ENCODE data around the gene ACER2. TPM values are rescaled to one million over a fixed set of nuclear protein-coding genes. Genes with fewer than 3 reads are reported as not detected.

The ACER2 gene
- total RNA-seq, 4 donors from 2014 or later: 10.4 to 38.1 (median 20.9) TPM

GRCh38 chr9:19464061-19464763 is 55.4 kb downstream of the ACER2 start:
- ATAC-seq (ENCODE audit: low FRiP score) (no peak), DNase-seq (ENCODE audit: low spot score) (no peak)
- no peak for TF ChIP-seq CTCF (IDR thresholded peaks at IDR 0.05)

- DNase-seq (ENCODE audit: low spot score) (peak; percentile 57), ATAC-seq (ENCODE audit: low FRiP score) (peak; percentile 93)
- peak in 1 of 3 donors; percentile 32 for TF ChIP-seq CTCF (IDR thresholded peaks at IDR 0.05)
Measured at GRCh38 chr9:19464764-19465585, 56.2 kb downstream of the ACER2 start.

GRCh38 chr9:19465586-19466279 is 56.9 kb downstream of the ACER2 start:
- TF ChIP-seq CTCF (IDR thresholded peaks at IDR 0.05): no peak
- ATAC-seq (ENCODE audit: low FRiP score) (no peak), DNase-seq (ENCODE audit: low spot score) (no peak)

GRCh38 chr9:19466280-19466639 is 57.5 kb downstream of the ACER2 start:
- DNase-seq (ENCODE audit: low spot score): no peak
- ATAC-seq (ENCODE audit: low FRiP score): no peak

DNA sequence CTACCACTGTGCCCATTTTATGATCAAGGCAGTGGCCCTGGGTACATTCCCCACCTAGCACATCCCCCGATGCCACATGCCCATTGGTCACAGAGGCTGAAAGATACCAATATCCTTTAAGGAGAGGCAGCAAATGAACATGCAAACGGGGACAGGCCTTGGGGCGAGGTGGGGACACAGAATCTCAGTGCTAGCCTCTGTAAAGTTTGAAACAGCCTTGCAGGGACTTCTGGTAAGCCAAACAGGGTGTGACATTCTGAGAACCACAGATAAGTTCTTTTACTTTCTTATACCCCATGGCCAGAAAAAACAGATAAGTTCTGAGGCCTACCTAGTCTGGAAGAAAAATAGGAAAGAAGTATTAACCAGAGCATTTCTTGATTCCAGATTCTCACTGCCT is 60.5 kb downstream of the ACER2 start:
- no peak for ATAC-seq (ENCODE audit: low FRiP score)
- TF ChIP-seq CTCF (IDR thresholded peaks at IDR 0.05): no peak
- DNase-seq (ENCODE audit: low spot score): no peak

More at GRCh38 chr9:19466280-19466639, 57.5 kb downstream of the ACER2 start:
- no peak for TF ChIP-seq CTCF (IDR thresholded peaks at IDR 0.05)

DNA sequence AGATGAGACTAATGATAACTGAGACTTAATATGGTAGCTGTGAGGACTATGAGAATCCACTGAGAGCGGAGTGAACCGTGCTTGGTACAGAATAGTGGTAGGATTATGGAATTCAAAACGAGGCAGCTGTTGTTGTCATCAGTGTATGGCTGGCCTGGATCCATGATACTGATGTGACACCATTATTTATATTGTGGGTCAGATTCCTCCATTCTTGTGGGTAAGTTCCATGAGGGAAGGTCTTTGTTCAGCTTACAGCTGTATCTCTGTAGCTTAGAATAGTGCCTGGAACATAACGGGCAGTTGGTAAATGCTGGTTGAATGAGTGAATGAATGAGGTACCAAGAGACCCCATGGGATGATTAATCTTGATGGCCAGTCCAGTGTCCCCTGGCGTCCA is 61.8 kb downstream of the ACER2 start:
- DNase-seq (ENCODE audit: low spot score): no peak
- no peak for ATAC-seq (ENCODE audit: low FRiP score)
- no peak for TF ChIP-seq CTCF (IDR thresholded peaks at IDR 0.05)

Data from omental fat pad (tissue), 4 donors.